HG02885 (cell line): ENCODE results near the gene TMEM140.
"Not testable (repeated sequence)": the region's sequence is repeated elsewhere in the genome, so short reads cannot be mapped to it uniquely, and the experiment has no call there.

Source experiments
- ATAC-seq: cut with Tn5 transposase; IDR thresholded peaks from one replicate; pipeline ENCODE4 v1.9.1; 2021; ENCODE audit warnings: mild to moderate bottlenecking; ENCODE audit not compliant: unreplicated experiment, poor library complexity

The TMEM140 gene

GRCh38 chr7:135211946-135212685 lies 64.2 kb downstream of the TMEM140 start:
- not testable (repeated sequence) for ATAC-seq

- ATAC-seq = no peak
Observed at GRCh38 chr7:135213831-135214230, 66.0 kb downstream of the TMEM140 start.

DNA sequence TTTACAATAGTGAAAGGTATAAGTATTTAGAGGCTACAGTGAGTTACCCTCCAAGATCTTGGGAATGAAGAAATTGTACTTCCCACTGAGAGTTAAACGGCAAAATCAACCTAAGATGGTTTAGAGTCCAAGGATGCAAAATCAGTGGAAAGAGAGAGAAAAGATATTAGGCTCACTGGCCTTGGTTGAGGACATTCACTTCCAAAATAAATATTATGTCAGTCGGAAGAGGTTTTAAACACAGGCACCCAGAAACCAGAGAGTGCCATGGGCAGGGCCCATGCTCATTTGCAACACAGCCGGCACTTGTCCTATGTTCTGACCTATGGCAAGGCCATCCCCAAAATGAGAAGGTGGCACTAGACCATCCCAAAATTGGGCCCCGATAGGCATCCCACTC lies 67.3 kb downstream of the TMEM140 start:
- ATAC-seq = no peak

- ATAC-seq = no peak
Observed at GRCh38 chr7:135215698-135216097, 67.8 kb downstream of the TMEM140 start.
